ENCODE data around the gene ABCG2.

ABCG2 gene

GRCh38 chr4:88043586-88044340 lies 114.7 kb downstream of the ABCG2 start:
- no peak for DNase-seq (ENCODE audit: insufficient read length, low spot score)
- TF ChIP-seq POLR2A (IDR thresholded peaks at IDR 0.05; ENCODE audit: low read depth, low read length): no peak
- TF ChIP-seq SPI1 (IDR thresholded peaks at IDR 0.05; ENCODE audit: low read depth, low read length): no peak
- TF ChIP-seq TAF1 (IDR thresholded peaks at IDR 0.05; ENCODE audit: low read depth, low read length): no peak
- no peak for TF ChIP-seq POLR2AphosphoS5 (IDR thresholded peaks at IDR 0.05; ENCODE audit: low read depth, low read length)
- TF ChIP-seq PAX5 (IDR thresholded peaks at IDR 0.05; ENCODE audit: insufficient read depth, low read length, severe bottlenecking): no peak
- TF ChIP-seq POU2F2 (IDR thresholded peaks at IDR 0.05; ENCODE audit: low read depth, low read length): no peak
- no peak for FAIRE-seq

- TF ChIP-seq POLR2A (IDR thresholded peaks at IDR 0.05; ENCODE audit: low read depth, low read length) (no peak), TAF1 (IDR thresholded peaks at IDR 0.05; ENCODE audit: low read depth, low read length) (no peak), SPI1 (IDR thresholded peaks at IDR 0.05; ENCODE audit: low read depth, low read length) (no peak), POU2F2 (IDR thresholded peaks at IDR 0.05; ENCODE audit: low read depth, low read length) (no peak), PAX5 (IDR thresholded peaks at IDR 0.05; ENCODE audit: insufficient read depth, low read length, severe bottlenecking) (no peak), POLR2AphosphoS5 (IDR thresholded peaks at IDR 0.05; ENCODE audit: low read depth, low read length) (no peak)
- FAIRE-seq: no peak
- no peak for DNase-seq (ENCODE audit: insufficient read length, low spot score)
These were observed 115.4 kb downstream of the ABCG2 start for GRCh38 chr4:88043001-88043400.

- FAIRE-seq (no peak), DNase-seq (ENCODE audit: insufficient read length, low spot score) (no peak)
- TF ChIP-seq POU2F2 (IDR thresholded peaks at IDR 0.05; ENCODE audit: low read depth, low read length) (no peak), POLR2A (IDR thresholded peaks at IDR 0.05; ENCODE audit: low read depth, low read length) (no peak)
These were observed 116.8 kb downstream of the ABCG2 start for GRCh38 chr4:88041626-88042025.

- TF ChIP-seq PAX5 (IDR thresholded peaks at IDR 0.05; ENCODE audit: insufficient read depth, low read length, severe bottlenecking) (no peak), SPI1 (IDR thresholded peaks at IDR 0.05; ENCODE audit: low read depth, low read length) (no peak), POU2F2 (IDR thresholded peaks at IDR 0.05; ENCODE audit: low read depth, low read length) (no peak), POLR2AphosphoS5 (IDR thresholded peaks at IDR 0.05; ENCODE audit: low read depth, low read length) (no peak), TAF1 (IDR thresholded peaks at IDR 0.05; ENCODE audit: low read depth, low read length) (no peak), POLR2A (IDR thresholded peaks at IDR 0.05; ENCODE audit: low read depth, low read length) (no peak)
- FAIRE-seq (no peak), DNase-seq (ENCODE audit: insufficient read length, low spot score) (no peak)
These were observed 117.7 kb downstream of the ABCG2 start for GRCh38 chr4:88040707-88041106.
